PFSK-1 (cell line): ENCODE measurements around the gene UHRF1.

Experiments used
- FOXP2 ChIP-seq: optimal IDR thresholded peaks from 2 replicates; pipeline ENCODE3; 2011; ENCODE audit warnings: borderline replicate concordance, control low read depth, inconsistent platforms; ENCODE audit not compliant: insufficient read depth; ENCODE audit errors: extremely low read length, extremely low read depth
- POLR2AphosphoS5 ChIP-seq: IDR thresholded peaks from 2 replicates; pipeline ENCODE4 v1.6.1; 2012; ENCODE audit warnings: low read depth, mild to moderate bottlenecking, control low read depth, low read length, moderate library complexity
- REST ChIP-seq, 2 experiments: IDR thresholded peaks; 2 replicates each; pipeline versions ENCODE4 v1.6.1 to v1.8.0; 2011 to 2012; ENCODE audit warnings: low read depth in 2 of 2, low read length in 2 of 2, control low read depth in 1 of 2, inconsistent platforms in 1 of 2, mild to moderate bottlenecking in 1 of 2, moderate library complexity in 1 of 2; ENCODE audit not compliant: insufficient read depth in 1 of 2
- SIN3A ChIP-seq: IDR thresholded peaks from 2 replicates; pipeline ENCODE4 v1.6.1; 2012; ENCODE audit warnings: mild to moderate bottlenecking, low read length, moderate library complexity, borderline replicate concordance; ENCODE audit not compliant: insufficient read depth
- TAF1 ChIP-seq: IDR thresholded peaks from 2 replicates; pipeline ENCODE4 v1.6.1; 2012; ENCODE audit warnings: low read length, control low read depth, borderline replicate concordance; ENCODE audit not compliant: insufficient read depth

Gene UHRF1

GRCh38 chr19:4965061-4965460 is 55.8 kb downstream of the UHRF1 start:
- no peak for TF ChIP-seq POLR2AphosphoS5
- no peak for TF ChIP-seq REST (IDR thresholded peaks at IDR 0.05; ENCODE audit: insufficient read depth in 1 of 2, low read depth in 2 of 2, low read length in 2 of 2)
- TF ChIP-seq SIN3A = no peak
- TF ChIP-seq TAF1 = no peak
- no peak for TF ChIP-seq FOXP2

- TF ChIP-seq SIN3A = no peak
- TF ChIP-seq FOXP2 = no peak
- TF ChIP-seq POLR2AphosphoS5 = no peak
- TF ChIP-seq TAF1 = no peak
- TF ChIP-seq REST (IDR thresholded peaks at IDR 0.05; ENCODE audit: insufficient read depth in 1 of 2, low read depth in 2 of 2, low read length in 2 of 2) = no peak
Measured at GRCh38 chr19:4966591-4966990, 57.3 kb downstream of the UHRF1 start.

- TF ChIP-seq SIN3A (no peak), REST (IDR thresholded peaks at IDR 0.05; ENCODE audit: insufficient read depth in 1 of 2, low read depth in 2 of 2, low read length in 2 of 2) (no peak), POLR2AphosphoS5 (no peak), FOXP2 (no peak), TAF1 (no peak)
Measured at GRCh38 chr19:4967738-4968461, 58.6 kb downstream of the UHRF1 start.

DNA sequence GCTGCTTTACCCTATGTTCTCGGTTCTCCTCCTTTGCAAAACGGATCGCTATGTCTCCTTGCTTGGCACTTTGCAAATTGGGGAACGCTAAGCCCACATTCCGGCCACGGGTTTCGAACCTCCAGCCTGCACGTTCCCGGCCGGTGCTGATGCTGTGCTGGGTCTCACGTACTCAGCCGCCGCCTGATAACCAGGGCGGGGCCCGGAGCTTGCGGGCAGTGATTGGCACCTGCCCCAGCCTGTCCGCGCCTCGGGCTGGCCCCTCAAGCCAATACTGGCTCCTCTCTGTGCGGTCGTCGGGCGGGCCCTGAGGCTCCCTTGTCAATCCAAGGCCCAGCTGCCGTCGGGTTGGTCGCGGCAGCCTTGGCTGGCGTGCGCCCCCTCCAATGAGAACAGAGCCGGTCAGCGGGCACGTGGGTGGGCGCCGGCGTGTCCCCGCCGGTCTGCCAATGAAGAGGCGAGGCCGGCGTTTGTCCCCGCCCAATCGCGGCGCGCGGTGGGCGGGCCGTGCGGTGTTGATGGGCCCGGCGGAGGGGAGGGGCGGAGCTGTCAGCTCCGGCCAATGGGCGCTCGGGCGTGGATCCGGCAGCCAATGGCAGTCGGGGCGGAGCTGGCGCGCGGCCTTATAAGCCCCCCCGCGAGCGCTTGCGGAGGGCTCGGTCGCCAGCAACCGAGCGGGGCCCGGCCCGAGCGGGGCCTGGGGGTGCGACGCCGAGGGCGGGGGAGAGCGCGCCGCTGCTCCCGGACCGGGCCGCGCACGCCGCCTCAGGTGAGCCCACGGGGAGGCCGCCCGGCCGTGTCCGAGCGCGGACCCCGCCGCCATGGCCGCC is 59.4 kb downstream of the UHRF1 start, which contains the start of gene KDM4B:
KDM4B (plus strand) TSS at position 652 of the 830 bp plus-strand sequence. CDS start 63,778 bp downstream, outside the sequence.
- no peak for TF ChIP-seq REST (IDR thresholded peaks at IDR 0.05; ENCODE audit: insufficient read depth in 1 of 2, low read depth in 2 of 2, low read length in 2 of 2)
- peak; percentile 2 for TF ChIP-seq FOXP2
- TF ChIP-seq POLR2AphosphoS5 = peak; percentile 66
- TF ChIP-seq TAF1 = peak; percentile 63; the same call in 1 of the 2 replicates
